Measurements from ENCODE around the gene NUDT22.

DNA sequence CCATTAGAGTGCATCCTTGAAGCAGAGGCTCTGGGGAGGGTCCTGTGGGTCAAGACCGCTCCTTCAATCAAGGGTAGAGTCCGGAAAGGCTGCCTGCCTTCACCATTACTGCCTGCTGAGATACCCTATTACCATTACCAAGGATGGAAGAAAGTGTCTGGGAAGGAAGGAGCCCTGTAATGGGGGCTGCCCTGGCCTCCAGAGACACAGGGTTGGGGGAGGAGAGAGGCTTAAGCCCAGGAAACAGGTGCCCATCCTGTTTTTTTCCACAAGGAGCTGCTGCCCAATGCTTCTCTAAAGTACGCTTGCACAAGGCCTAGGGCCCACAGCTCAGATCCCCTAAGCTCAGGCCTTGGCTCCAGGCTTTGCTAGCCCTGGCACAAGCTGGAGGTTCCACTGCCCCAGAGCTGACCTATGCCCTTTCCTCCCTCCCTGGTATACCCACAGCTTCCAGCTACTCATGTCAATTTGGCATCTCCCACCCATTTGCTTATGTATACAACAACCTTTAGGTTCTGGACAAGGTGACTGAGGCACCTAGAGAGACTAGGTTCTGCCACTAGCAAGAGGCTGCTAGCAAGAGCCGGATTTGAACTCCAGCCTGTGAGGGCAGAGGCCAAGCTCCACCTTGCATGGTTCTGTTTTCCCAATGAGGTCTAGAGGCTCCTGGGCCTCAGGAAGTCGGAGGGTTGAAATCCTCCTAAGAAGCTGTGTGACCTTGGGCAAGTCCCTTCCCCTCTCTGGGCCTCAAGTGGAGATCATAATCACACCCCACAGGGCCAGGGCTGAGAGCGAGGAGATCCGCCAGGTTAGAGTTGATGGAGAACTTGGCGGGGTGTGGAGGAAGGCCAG lies 23.7 kb downstream of the NUDT22 start:
- no peak for TF ChIP-seq CTCF (optimal IDR thresholded peaks at IDR 0.05 in 1 of 3, IDR thresholded peaks at IDR 0.05 in 1 of 3, conservative IDR thresholded peaks at IDR 0.05 in 1 of 3; ENCODE audit: extremely low read depth in 1 of 3, insufficient read depth in 2 of 3, low read length in 3 of 3)
- no peak for TF ChIP-seq EZH2 (IDR thresholded peaks at IDR 0.05; ENCODE audit: low read length)
